Endodermal cell (in vitro differentiated cells): Measurements from ENCODE around the gene SLC34A3. TPM values are rescaled to one million over a fixed set of nuclear protein-coding genes. Genes with fewer than 3 reads are reported as not detected.

Experiments used
- DNase-seq: peaks from one replicate; pipeline ENCODE4 v3.0.0-alpha.2; 2017
- H3K27ac ChIP-seq: 2 replicates; pipeline ENCODE4 v1.5.1; 2013; ENCODE audit warnings: mild to moderate bottlenecking, low read depth, low read length, moderate library complexity
- H3K27me3 ChIP-seq: 2 replicates; pipeline ENCODE4 v1.6.1; 2013; ENCODE audit warnings: mild to moderate bottlenecking, low read length, moderate library complexity; ENCODE audit not compliant: insufficient read depth, control insufficient read depth, poor library complexity, severe bottlenecking
- H3K36me3 ChIP-seq: 2 replicates; pipeline ENCODE4 v1.7.0; 2013; ENCODE audit warnings: mild to moderate bottlenecking, low read length, moderate library complexity; ENCODE audit not compliant: control insufficient read depth, insufficient read depth
- H3K4me1 ChIP-seq: one replicate; pipeline ENCODE4 v1.7.0; 2013; ENCODE audit warnings: low read length; ENCODE audit not compliant: control insufficient read depth, insufficient read depth
- H3K4me3 ChIP-seq: 2 replicates; pipeline ENCODE4 v1.5.1; 2013; ENCODE audit warnings: mild to moderate bottlenecking, low read length, moderate library complexity
- H3K9ac ChIP-seq: 2 replicates; pipeline ENCODE4 v1.6.1; 2013; ENCODE audit warnings: mild to moderate bottlenecking, low read length, moderate library complexity; ENCODE audit not compliant: poor library complexity, severe bottlenecking; ENCODE audit errors: extremely low read depth
- H3K9me3 ChIP-seq: 2 replicates; pipeline ENCODE4 v1.6.1; 2013; ENCODE audit warnings: mild to moderate bottlenecking, low read length, moderate library complexity; ENCODE audit not compliant: control insufficient read depth
- H3K27ac Mint-ChIP-seq: 2 replicates; pipeline ENCODE4 v1.8.0; 2020; ENCODE audit warnings: mixed read lengths
- H3K27me3 Mint-ChIP-seq: 2 replicates; pipeline ENCODE4 v1.8.0; 2021; ENCODE audit warnings: mild to moderate bottlenecking, mixed read lengths; ENCODE audit not compliant: insufficient read depth
- H3K36me3 Mint-ChIP-seq: 2 replicates; pipeline ENCODE4 v1.8.0; 2020; ENCODE audit warnings: low read depth, mixed read lengths
- H3K4me1 Mint-ChIP-seq: 2 replicates; pipeline ENCODE4 v1.8.0; 2020; ENCODE audit warnings: mixed read lengths
- H3K4me3 Mint-ChIP-seq: 2 replicates; pipeline ENCODE4 v1.8.0; 2020; ENCODE audit warnings: mild to moderate bottlenecking, moderate library complexity, mixed read lengths
- H3K9me3 Mint-ChIP-seq: 2 replicates; pipeline ENCODE4 v1.8.0; 2020; ENCODE audit warnings: mild to moderate bottlenecking, mixed read lengths
- CTCF ChIP-seq: fragments of 200-600 bp; sonication (generic); conservative IDR thresholded peaks from 2 replicates; pipeline ENCODE4 v1.5.0; 2021; ENCODE audit warnings: antibody characterized with exemption, mild to moderate bottlenecking
- WGBS, 2 experiments: methylation state at CpG; one replicate each; pipeline versions ENCODE4 v1.1.5 to v1.1.7; 2013; ENCODE audit warnings: missing lambda C conversion rate in 2 of 2, mixed read lengths in 1 of 2; ENCODE audit not compliant: insufficient coverage in 1 of 2, insufficient read length in 1 of 2; 5-methylcytosine and 5-hydroxymethylcytosine counted together
- long read RNA-seq, 4 experiments: library from polyadenylated mRNA in 2 of 4; library from RNA in 1 of 4; library from capped mRNA in 1 of 4; stranded (forward) in 3 of 4; unstranded in 1 of 4; transcript quantifications; one replicate each; pipeline ENCODE4 v2.0.0, GENCODE V29; 2020 to 2021; ENCODE audit warnings: inconsistent platforms in 1 of 4
- polyA plus RNA-seq, 2 experiments: library from polyadenylated mRNA; stranded (reverse); fragments of 50-300 nt; gene quantifications; one replicate each; pipeline ENCODE4 v1.2.3, GENCODE V29; 2013
- total RNA-seq, 2 donors: library from RNA; stranded (reverse); fragmentation: NEBNext Ultra II Directional in 1 of 2; extraction: Animal tissue kit (Norgen Biotek cat#: 25700) in 1 of 2; gene quantifications; 2 replicates in 1 of 2; 3 replicates in 1 of 2; pipeline ENCODE4 v1.2.1, GENCODE V29; 2021

The SLC34A3 gene
- under 1 TPM in 1 of 2 donors, not detected in 1; 0.15 TPM for total RNA-seq
- polyA plus RNA-seq (2013, experiment 1 of 2), result not detected
- polyA plus RNA-seq (2013, experiment 2 of 2), result 0.12 TPM
- long read RNA-seq, experiment 1, result 0 reads
- long read RNA-seq, experiment 2, result 0 reads
- long read RNA-seq, experiment 3, result 0 reads
- long read RNA-seq, experiment 4, result 0 reads

DNA sequence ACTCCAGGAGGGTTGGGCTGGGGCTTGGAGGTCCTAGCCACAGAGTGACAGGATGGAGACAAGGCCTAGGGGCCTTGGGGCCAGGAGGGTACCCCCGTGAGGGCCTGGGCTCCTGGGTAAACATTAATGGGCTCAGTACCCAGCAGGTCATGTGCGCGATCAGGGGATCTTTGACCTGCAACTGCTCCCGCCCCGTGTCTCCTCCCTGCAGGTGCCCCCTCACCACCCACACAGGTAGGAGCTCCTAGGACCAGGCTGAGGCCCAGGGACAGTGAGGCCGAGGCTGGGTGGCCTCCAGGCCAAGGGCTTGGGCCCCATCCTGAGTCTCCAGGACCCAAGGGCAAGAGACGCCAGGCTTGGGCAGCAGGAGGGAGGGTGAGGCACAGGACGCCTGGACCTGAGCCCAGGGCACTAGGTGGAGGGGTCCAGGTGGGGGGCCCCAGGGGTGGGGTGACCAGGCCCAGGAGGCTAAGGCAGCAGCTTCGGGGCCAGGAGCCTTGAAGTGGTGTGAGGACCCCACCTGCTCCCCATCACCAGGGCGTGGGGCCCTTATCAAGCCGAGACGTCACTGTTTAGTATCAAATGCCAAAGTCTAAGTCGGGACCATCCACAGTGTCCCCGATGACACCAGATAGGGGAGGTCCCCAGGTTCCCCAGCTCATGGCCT lies at the start of gene SLC34A3:
Gene SLC34A3 (plus strand): TSS at position 197 of the 667 bp plus-strand sequence. CDS start 802 bp downstream, outside the sequence.
- no peaks in the 10 kb centered on the region for H3K36me3 Mint-ChIP-seq
- Histone ChIP-seq H3K4me3 (no peak within 1 kb of the TSS), H3K4me1 (no peaks in the 10 kb centered on the region), H3K36me3 (no peaks in the 10 kb centered on the region), H3K27me3 (no peaks in the 10 kb centered on the region), H3K27ac (no peak within 1 kb of the TSS), H3K9ac (no peak within 1 kb of the TSS), H3K9me3 (no peaks in the 10 kb centered on the region)
- H3K4me1 Mint-ChIP-seq, result peaks cover 6% of the 10 kb centered on the region
- no peaks in the 10 kb centered on the region for H3K27me3 Mint-ChIP-seq
- no peak within 1 kb of the TSS for H3K27ac Mint-ChIP-seq
- no peaks in the 10 kb centered on the region for H3K9me3 Mint-ChIP-seq
- DNase-seq, result no peak
- no peak for TF ChIP-seq CTCF
- 87 to 94% methylated on average over 8 to 14 of the region's 14 CpGs for WGBS, 2 experiments
- H3K4me3 Mint-ChIP-seq, result no peak within 1 kb of the TSS

DNA sequence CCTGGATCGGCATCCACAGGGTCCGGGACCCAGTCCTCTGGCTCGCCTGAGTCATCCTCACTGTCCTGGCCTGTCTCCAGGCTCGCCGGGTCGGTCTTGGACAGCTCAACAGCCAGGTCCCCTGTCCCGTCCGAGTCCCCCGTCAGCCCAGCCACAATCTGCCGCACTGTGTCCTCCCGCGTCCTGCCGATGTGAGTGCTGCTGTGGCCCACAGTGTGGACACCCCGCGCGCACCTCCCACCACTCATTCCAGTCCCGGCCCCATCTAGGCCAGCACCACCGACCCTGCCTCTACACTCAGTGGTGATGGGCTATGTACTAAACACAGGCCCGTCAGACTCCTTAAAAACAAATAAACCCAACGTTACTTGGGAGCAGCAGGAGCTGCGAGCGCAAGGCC lies 49.0 kb upstream of the SLC34A3 start:
- Histone ChIP-seq H3K4me3 (no peak overlapping the region), H3K36me3 (peaks cover 12% of the 10 kb centered on the region), H3K4me1 (peaks cover 1% of the 10 kb centered on the region), H3K27ac (no peak overlapping the region), H3K9ac (no peak overlapping the region), H3K27me3 (no peaks in the 10 kb centered on the region), H3K9me3 (no peaks in the 10 kb centered on the region)
- Mint-ChIP-seq H3K27ac (no peak overlapping the region), H3K36me3 (peaks cover 22% of the 10 kb centered on the region), H3K27me3 (no peaks in the 10 kb centered on the region), H3K4me3 (no peak overlapping the region), H3K9me3 (no peaks in the 10 kb centered on the region), H3K4me1 (peaks cover 2% of the 10 kb centered on the region)
- TF ChIP-seq CTCF, result no peak
- no peak for DNase-seq
- WGBS, 2 experiments, result 94 to 96% methylated on average over 13 to 22 of the region's 22 CpGs

GRCh38 chr9:137182836-137183235 lies 47.9 kb upstream of the SLC34A3 start:
- DNase-seq, result no peak
- peaks cover 22% of the 10 kb centered on the region for H3K36me3 Mint-ChIP-seq
- peaks cover 12% of the 10 kb centered on the region for H3K4me1 Mint-ChIP-seq
- TF ChIP-seq CTCF, result no peak
- Histone ChIP-seq H3K4me3 (no peak overlapping the region), H3K9ac (no peak overlapping the region), H3K27ac (no peak overlapping the region), H3K27me3 (no peaks in the 10 kb centered on the region), H3K36me3 (peaks cover 19% of the 10 kb centered on the region), H3K4me1 (peaks cover 12% of the 10 kb centered on the region), H3K9me3 (no peaks in the 10 kb centered on the region)
- WGBS, 2 experiments, result 90 to 95% methylated on average over 11 to 17 of the region's 17 CpGs
- no peaks in the 10 kb centered on the region for H3K27me3 Mint-ChIP-seq
- H3K4me3 Mint-ChIP-seq, result no peak overlapping the region
- no peak overlapping the region for H3K27ac Mint-ChIP-seq
- H3K9me3 Mint-ChIP-seq, result no peaks in the 10 kb centered on the region
